ENCODE results near the gene EML4.

- TF ChIP-seq CTCF (IDR thresholded peaks at IDR 0.05 in 8 of 11, conservative IDR thresholded peaks at IDR 0.05 in 3 of 11), result no peak
- TF ChIP-seq POLR2A (IDR thresholded peaks at IDR 0.05), result no peak
- no peak for TF ChIP-seq POLR2AphosphoS5 (IDR thresholded peaks at IDR 0.05)
These were observed 148.8 kb downstream of the EML4 start for GRCh38 chr2:42317945-42318344.

Measured in spleen (tissue), 7 donors.